ENCODE results near the gene RTN3.
"Not testable (repeated sequence)": the region's sequence is repeated elsewhere in the genome, so short reads cannot be mapped to it uniquely, and the experiment has no call there.

The RTN3 gene

DNA sequence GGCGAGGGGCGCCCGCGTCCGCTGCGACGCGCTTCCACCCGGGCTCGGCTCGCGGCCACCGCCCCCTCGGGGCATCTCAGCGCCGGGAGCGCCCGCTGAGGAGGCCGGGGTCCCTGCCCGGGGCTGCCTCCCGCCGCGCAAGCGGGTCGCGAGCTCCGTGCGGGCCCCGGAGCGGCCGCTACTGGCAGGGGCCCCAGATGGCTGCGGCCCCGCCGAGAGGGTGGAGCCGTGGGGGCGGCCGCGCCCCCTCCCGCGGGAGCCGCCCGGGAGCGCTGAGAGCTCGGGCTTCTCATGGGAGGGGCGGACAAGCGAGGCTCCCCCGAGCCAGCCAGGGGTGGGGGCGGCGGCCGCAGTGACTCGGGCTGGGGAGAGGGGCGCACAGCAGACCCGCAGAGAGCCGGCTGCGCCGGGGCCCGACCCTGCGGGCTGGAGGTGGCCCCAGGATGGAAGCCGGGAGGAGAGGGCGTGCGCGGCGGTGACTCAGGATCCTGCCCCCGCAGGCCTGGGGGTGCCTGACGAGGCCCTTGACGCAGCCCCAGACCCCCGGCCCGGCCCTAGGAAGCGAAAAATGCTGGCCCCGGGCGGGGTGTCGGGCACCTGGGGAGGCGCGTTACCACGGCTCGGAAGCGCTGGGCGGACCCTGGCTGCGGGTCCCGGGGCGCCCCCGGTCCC is 87.9 kb downstream of the RTN3 start:
- no peak for DNase-seq

DNA sequence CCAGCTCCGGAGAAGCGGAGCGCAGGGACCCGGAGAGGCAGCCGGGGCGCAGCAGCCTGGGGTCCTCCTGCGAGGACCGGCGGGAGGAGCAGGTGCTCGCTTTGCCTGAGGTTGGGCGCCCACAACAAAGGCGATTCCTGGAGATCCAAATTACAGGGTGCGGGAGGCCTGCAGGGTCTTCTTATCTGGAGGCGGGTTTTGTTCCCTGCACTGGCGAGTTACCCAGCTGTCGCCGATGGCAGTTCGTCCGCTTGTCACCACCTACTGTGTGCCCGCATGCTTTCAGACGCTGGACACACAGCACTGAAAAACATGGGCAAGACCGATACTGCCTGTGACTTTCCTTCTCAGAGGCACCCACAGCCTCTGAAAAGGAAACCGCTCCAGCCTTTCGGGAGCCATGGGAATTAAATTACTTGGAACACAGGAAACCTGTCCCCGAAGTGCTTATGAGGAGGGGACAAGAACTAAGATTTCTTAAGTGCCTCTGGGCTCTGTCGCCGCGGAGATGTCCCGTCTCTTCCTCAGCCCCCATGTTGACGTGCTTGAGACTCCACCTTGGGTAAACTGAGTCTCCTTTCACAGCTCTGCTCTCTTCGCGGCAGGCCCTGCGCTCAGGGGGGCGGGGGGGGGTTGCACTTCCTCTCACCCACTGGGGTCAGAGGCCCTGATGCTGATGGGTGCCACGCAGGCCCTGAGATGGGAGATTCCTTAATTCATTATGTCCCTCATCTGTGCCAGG is 88.6 kb downstream of the RTN3 start:
- no peak for DNase-seq

DNA sequence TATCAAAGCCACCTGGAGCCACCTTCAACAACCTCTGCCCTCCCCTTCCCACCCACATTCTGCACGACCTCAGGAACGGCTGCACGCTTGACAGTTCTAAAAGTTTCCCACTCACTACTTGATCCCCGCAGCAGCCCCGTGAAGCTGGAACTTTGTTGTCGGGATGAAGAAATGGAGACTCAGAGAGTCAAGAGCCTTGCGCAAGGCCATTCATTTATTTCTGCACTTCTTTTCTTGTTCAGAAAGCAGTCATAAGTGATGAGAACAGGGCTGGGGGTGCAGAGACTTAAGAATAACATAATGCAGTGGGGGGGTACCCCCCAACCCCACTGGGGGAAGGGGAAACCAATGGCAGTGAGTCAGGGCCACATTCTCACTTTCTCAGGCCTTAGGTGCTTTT is 89.5 kb downstream of the RTN3 start:
- no peak for DNase-seq

DNA sequence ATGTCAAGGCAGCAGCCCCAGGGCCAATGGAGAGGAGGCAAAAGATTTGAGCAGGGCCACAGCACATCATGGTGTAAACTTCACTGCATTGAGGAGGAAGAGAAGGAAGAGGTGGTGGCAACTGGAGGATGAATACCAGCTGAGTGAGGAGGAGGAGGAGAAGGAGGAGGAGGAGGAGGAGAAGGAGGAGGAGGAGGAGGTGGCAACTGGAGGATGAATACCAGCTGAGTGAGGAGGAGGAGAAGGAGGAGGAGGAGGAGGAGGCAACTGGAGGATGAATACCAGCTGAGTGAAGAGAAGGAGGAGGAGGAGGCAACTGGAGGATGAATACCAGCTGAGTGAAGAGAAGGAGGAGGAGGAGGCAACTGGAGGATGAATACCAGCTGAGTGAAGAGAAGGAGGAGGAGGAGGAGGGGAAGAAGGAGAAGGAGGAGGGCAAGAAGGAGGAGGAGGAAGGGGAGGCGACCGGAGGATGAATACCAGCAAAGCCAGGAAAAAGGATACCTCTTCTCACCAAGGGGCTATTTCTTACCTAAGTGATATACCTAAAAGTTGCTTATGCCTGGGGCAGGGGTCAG is 90.5 kb downstream of the RTN3 start:
- DNase-seq = not testable (repeated sequence)

DNA sequence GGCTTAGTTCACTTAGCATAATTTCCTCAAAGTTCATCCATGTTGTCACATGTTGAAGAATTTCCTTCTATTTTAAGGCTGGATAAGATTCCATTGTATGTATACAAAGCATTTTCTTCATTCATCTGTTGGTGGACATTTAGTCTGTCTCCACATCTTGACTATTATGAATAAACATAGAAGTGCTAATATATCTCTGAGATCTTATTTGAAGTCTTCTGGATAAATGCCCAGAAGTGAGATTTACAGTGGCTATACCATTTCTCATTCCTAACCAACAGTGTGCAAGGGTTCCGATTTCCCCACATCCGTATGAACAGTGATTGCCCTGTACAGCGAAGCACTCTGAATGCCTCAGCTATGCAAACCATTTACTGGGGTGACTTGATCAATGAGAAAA is 93.9 kb downstream of the RTN3 start:
- no peak for DNase-seq

DNA sequence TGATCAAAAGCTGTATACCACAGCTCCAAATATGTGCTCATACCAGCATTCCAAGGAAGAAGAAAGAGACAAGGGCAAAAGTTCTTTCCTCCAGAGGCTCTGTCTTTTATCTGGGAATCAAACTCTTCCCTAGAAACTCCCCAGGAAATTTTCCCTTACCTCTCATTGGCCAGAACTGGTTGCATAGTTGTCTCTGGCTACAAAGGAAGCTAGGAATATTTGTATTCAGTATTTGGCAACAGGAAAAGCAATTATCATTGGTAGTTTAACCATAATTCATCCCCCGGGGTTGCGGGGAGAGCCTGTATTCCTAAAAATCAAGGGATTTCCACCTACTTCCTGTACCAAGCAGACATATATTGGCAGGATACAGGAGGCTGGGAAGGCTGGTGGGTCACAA is 97.7 kb downstream of the RTN3 start:
- DNase-seq = no peak

DNA sequence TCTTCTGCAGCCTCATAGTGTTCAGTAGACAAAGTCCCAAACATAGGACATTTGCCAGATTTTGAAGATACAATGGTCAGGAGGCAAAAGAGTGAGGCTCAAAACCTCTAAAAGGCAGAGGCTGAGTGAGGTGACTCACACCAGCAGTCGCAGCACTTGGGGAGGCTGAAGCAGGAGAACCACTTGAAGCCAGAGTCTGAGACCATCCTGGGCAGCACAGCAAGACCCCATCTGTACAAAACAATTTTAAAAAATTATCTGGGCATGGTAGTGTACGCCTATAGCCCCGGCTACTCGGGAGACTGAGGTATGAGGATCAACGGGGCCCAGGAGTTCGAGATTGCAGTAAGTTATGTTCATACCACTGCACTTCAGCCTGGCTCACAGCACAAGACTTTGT is 101.4 kb downstream of the RTN3 start:
- DNase-seq = no peak

DNA sequence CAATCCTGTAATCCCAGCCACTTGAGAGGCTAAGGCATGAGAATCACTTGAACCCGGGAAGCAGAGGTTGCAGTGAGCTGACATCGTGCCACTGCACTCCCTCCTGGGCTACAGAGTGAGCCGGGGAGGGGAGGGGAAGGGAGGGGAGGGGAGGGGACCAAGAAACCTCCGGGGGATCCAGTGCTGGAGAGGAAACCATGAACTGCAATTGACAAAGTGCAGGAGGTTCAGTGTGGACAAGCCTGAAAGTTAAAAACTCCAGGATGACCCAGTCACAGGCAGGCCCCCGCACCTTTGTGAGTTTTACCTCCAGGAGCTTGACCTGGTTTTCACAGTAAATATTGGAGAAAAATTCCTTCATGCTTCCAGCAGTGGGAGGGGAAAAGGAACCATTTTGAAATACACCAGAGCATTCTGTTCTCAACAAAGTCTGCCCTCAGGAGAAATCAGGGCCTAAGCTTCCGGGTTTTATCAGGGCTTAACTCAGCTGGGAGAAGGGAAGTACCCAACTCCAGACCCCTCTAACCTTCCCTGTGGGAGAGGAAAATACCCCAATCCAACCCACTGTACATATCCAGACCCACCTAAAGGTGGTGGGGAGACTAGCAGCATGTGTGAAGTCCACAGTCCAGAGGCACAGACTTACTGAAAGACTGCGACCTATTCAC is 102.8 kb downstream of the RTN3 start:
- no peak for DNase-seq

DNA sequence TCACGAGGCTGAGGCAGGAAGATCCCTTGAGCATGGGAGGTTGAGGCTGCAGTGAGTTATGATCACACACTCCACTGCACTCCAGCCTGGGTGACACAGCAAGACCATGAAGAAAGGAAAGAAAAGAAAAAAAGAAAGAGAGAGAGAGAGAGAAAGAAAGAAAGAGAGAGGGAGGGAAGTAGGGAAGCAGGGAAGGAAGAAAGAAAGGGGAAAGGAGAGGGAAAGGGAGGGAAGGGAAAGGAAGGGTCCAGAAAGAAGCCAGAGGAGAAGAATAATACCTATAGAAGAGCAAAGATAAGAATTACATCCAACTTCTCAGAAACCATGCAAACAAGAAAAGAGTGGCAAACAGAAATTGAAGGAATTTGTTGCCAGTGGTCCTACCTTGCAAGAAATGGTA is 104.5 kb downstream of the RTN3 start:
- DNase-seq = no peak

DNA sequence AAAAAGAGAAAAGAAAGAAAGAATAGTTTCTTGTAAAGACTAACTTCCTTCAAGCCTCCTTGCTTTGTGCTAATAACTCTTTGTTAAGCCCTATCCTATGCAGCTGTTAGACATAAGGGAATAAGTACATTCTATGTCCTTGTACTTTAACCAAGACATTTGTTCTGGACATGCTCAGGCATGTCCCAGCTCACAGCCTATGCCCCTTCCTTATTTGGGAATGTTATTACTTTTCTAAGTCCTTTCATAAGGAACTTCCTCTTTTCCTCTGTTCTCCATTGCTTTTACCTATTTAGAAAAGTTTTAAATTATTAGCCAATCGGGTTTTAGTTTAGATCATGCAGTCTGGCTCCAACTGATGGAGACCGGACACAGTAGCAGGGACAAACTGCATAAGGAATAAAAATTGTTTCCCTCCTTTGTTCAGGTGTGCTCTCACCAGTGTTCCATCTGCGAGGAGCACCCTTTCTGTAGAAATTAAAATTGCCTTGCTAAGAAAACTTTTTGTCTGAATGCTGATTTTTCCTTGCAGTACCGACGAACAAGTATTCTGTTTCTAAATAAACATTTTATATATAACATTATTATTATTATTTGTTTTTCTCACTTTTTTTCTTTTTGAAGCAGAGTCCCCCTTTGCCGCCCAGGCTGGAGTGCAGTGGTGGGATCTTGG is 110.3 kb downstream of the RTN3 start:
- DNase-seq = no peak

DNA sequence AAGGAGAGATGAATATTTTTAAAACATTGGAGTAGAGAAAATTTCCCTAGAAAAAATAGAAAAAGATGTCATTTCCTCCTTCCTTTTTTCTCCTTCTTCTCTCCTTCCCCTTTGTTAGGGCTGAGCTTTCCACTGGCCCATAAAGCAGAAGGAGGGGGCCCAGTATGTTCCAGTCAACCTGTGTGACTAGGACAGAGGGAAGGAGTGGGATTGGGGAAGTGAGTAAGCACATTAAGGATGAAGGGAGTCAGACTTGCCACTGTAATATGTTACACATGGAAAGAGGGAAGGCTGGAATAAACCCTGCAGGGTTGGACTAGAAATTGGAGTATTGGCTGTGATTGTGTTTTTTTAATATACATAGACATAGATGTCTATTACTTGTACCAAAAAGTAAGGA is 111.9 kb downstream of the RTN3 start:
- no peak for DNase-seq

DNA sequence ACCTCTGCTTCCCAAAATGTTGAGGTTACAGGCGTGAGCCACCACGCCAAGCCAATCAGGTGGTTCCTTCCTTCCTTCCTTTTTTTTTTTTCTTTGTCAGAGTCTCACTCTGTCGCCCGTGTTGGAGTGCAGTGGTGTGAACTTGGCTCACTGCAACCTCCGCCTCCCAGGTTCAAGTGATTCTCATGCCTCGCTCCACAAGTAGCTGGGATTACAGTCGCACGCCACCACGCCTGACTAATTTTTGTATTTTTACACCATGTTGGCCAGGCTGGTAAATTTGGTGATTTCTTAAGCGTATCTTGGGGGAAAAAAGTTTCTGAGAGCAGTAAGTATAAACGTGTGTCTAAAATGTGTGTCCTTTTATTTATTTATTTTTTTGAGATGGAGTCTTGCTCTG is 113.8 kb downstream of the RTN3 start:
- DNase-seq = no peak

DNA sequence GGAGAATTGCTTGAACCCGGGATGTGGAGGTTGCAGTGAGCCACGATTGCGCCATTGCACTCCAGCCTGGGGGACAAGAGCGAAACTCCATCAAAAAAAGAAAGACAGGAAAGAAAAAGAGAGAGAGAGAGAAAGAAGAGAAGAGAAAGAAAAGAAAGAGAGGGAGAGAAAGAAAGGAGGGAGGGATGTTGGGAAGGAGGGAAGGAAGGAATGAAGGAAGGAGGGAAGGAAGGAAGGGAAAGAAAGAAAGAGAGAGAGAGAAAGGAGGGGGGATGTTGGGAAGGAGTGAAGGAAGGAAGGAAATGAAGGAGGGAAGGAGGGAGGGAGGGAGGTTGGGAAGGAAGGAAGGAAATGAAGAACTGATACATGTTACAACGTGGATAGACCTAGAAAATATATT is 119.6 kb downstream of the RTN3 start:
- no peak for DNase-seq

DNA sequence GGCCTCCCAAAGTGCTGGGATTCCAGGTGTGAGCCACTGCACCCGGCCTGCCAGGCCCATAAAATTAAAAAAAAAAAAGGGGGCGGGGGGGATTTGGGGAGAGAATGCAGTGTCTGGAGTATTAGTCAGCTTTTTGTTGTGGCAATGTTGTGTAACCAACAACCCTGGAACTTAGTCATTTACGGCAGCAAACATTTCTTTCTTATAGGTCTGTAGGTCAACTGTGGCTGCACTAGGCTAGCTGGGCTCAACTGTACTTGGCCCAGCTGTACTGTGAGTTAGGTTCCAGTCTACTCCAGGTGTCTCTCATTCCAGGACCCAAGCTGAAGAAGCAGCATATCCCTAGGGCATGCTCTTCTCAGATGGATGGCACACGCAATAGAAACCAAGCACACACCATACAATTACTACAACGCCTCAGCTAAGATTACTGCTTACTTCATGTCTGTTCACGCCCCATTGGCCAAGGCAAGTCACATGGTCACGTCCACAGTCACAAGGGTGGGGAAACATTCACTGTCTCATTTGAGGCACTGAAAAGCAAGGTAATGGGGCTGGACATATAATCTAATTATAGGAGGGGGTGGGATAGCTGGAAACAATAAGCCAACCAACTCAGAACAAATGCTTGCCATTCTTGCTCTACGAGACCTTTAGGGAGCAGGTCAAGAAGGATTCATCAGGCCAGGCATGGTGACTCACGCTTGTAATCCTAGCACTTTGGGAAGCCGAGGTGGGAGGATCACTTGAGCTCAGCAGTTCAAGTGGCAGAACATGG is 121.5 kb downstream of the RTN3 start:
- no peak for DNase-seq

DNA sequence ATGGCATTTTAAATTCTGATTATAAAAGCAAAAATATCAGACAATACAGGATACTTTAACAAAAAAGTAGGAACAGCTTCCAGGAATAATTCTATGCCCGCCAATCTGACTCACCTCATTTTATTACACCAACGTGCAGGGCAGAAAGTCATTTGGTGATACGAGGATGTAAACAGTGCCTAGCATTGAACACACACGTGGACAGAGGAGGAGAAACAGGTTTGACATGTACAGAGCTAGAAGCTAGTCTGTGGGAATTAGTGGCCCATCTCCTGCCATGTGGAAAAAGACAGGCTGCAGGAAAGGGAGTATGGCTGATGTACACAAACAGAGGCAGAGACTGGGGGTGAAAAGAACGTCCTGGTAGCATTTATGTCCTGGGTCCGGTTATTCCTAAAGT is 123.0 kb downstream of the RTN3 start:
- no peak for DNase-seq

DNA sequence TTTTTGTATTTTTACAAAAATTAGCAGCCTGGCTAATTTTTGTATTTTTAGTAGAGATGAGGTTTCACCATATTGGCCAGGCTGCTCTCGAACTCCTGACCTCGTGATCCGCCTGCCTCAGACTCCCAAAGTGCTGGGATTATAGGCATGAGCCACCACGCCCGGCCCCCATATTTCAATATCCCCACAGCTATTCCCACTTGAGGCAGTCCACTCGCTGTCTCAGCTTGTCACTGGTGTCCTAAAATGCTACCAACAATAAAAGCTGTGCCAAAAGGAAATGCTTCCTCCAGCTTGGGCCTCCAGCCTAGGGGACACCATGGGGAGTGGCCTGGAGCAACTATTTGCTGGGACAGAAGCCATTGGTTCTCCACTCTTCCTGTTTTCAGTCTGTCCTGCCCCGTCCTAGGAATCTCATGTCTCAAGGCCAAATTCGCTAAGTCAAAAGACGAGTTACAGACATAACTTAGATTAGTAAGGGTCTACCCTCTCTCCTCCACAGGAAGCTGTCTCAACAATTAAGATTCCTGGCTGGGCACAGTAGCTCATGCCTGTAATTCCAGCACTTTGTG is 124.6 kb downstream of the RTN3 start:
- DNase-seq = no peak

Measured in NCI-H446 treated with DMSO at 0.1 percent for 48 hours (cell line).